Activated CD8-positive, alpha-beta T cell treated with anti-CD3 and anti-CD28 coated beads, Interleukin-2, amount 10 ng/mL, durations not matched to agents 7 days and 5 days (primary cell): Measurements from ENCODE around the gene TUBB2A. TPM values are rescaled to one million over a fixed set of nuclear protein-coding genes. Genes with fewer than 3 reads are reported as not detected.
"Not testable (repeated sequence)": the region's sequence is repeated elsewhere in the genome, so short reads cannot be mapped to it uniquely, and the experiment has no call there.

ENCODE experiments used
- ATAC-seq: fragments of 150-1000 bp; cut with Tn5 transposase; one replicate; pipeline ENCODE4 v1.10.0; 2021; ENCODE audit warnings: moderate library complexity
- CTCF ChIA-PET: fragments of 350-600 bp; sonication (Branson Sonifier 250); formaldehyde crosslinking; loops from one replicate; lab custom pipeline; 2021; ENCODE audit warnings: antibody characterized with exemption; lab: Charles Lee
- POLR2A ChIA-PET: fragments of 350-600 bp; sonication (Branson Sonifier 250); formaldehyde crosslinking; loops from one replicate; lab custom pipeline; 2021; ENCODE audit warnings: antibody characterized with exemption; lab: Charles Lee
- DNase-seq: peaks from one replicate; pipeline ENCODE4 v3.0.0-alpha.2; 2020
- H3K27ac Mint-ChIP-seq: one replicate; pipeline ENCODE4 v1.8.0; 2021; ENCODE audit warnings: mild to moderate bottlenecking, mixed read lengths
- H3K27me3 Mint-ChIP-seq: one replicate; pipeline ENCODE4 v1.8.0; 2021; ENCODE audit warnings: low read depth, mixed read lengths
- H3K36me3 Mint-ChIP-seq: one replicate; pipeline ENCODE4 v1.8.0; 2021; ENCODE audit warnings: low read depth, mixed read lengths
- H3K4me1 Mint-ChIP-seq: one replicate; pipeline ENCODE4 v1.8.0; 2021; ENCODE audit warnings: low read depth, mixed read lengths
- H3K4me3 Mint-ChIP-seq: one replicate; pipeline ENCODE4 v1.8.0; 2021; ENCODE audit warnings: mild to moderate bottlenecking, mixed read lengths
- H3K9me3 Mint-ChIP-seq: one replicate; pipeline ENCODE4 v1.8.0; 2022; ENCODE audit warnings: mixed read lengths; ENCODE audit not compliant: insufficient read depth
- total RNA-seq, 2 experiments: library from RNA; stranded (reverse); gene quantifications; one replicate each; pipeline ENCODE4 v1.2.3, GENCODE V29; 2021

TUBB2A gene
- total RNA-seq, 2 experiments from 2014 or later = 2.7 to 3.5 TPM

GRCh38 chr6:3143158-3143557 lies 14.2 kb downstream of the TUBB2A start:
- Mint-ChIP-seq H3K4me3 (no peak overlapping the region), H3K9me3 (no peaks in the 10 kb centered on the region), H3K4me1 (peaks cover 18% of the 10 kb centered on the region), H3K27me3 (no peaks in the 10 kb centered on the region), H3K27ac (no peak overlapping the region), H3K36me3 (peaks cover 3% of the 10 kb centered on the region)
- ChIA-PET CTCF (interaction anchor here (1.0 kb wide), 1 partner anchor 108 kb away, joined by 3 read pairs; no protein-coding TSS in a partner anchor), POLR2A (no interaction called here)
- ATAC-seq = no peak
- no peak for DNase-seq

- no peaks in the 10 kb centered on the region for H3K27me3 Mint-ChIP-seq
- POLR2A ChIA-PET = no interaction called here
- CTCF ChIA-PET = no interaction called here
- no peaks in the 10 kb centered on the region for H3K9me3 Mint-ChIP-seq
- H3K4me3 Mint-ChIP-seq = no peak overlapping the region
- no peak overlapping the region for H3K27ac Mint-ChIP-seq
- H3K4me1 Mint-ChIP-seq = peaks cover 18% of the 10 kb centered on the region
- H3K36me3 Mint-ChIP-seq = peaks cover 3% of the 10 kb centered on the region
- ATAC-seq (no peak), DNase-seq (no peak)
These were observed 14.8 kb downstream of the TUBB2A start for GRCh38 chr6:3142536-3142935.

GRCh38 chr6:3140201-3140600 lies 17.1 kb downstream of the TUBB2A start:
- Mint-ChIP-seq H3K4me1 (peaks cover 18% of the 10 kb centered on the region), H3K36me3 (no peaks in the 10 kb centered on the region), H3K4me3 (no peak overlapping the region), H3K9me3 (no peaks in the 10 kb centered on the region), H3K27me3 (no peaks in the 10 kb centered on the region), H3K27ac (no peak overlapping the region)
- ChIA-PET CTCF (interaction anchor here (1.1 to 1.6 kb wide), 2 partner anchors 13 to 17 kb away, joined by 4 read pairs; partner anchors contain the start of gene TUBB2A), POLR2A (interaction anchor here (0.8 kb wide), 1 partner anchor 275 kb away, joined by 4 read pairs; no protein-coding TSS in a partner anchor)
- no peak for DNase-seq
- ATAC-seq = no peak

- Mint-ChIP-seq H3K9me3 (no peaks in the 10 kb centered on the region), H3K27ac (no peak overlapping the region), H3K4me3 (no peak overlapping the region), H3K4me1 (peaks cover 12% of the 10 kb centered on the region), H3K36me3 (no peaks in the 10 kb centered on the region), H3K27me3 (no peaks in the 10 kb centered on the region)
- CTCF ChIA-PET = interaction anchor here (1.0 to 1.2 kb wide), 3 partner anchors 18 to 23 kb away, joined by 3 to 4 read pairs (median 3); partner anchors contain the start of gene TUBB2A
- POLR2A ChIA-PET = no interaction called here
- ATAC-seq (no peak), DNase-seq (no peak)
These were observed 18.0 kb downstream of the TUBB2A start for GRCh38 chr6:3139090-3139903.

GRCh38 chr6:3138341-3138740 lies 19.0 kb downstream of the TUBB2A start:
- no peak for DNase-seq
- ChIA-PET CTCF (interaction anchor here (1.0 to 1.2 kb wide), 2 partner anchors 19 to 24 kb away, joined by 3 read pairs; partner anchors contain the start of gene TUBB2A), POLR2A (no interaction called here)
- no peaks in the 10 kb centered on the region for H3K27me3 Mint-ChIP-seq
- no peaks in the 10 kb centered on the region for H3K36me3 Mint-ChIP-seq
- peaks cover 12% of the 10 kb centered on the region for H3K4me1 Mint-ChIP-seq
- no peak overlapping the region for H3K27ac Mint-ChIP-seq
- H3K9me3 Mint-ChIP-seq = no peaks in the 10 kb centered on the region
- no peak overlapping the region for H3K4me3 Mint-ChIP-seq
- no peak for ATAC-seq

- H3K4me3 Mint-ChIP-seq, H3K27me3 Mint-ChIP-seq, H3K27ac Mint-ChIP-seq, DNase-seq, ATAC-seq, H3K36me3 Mint-ChIP-seq, POLR2A ChIA-PET, H3K9me3 Mint-ChIP-seq: not testable (repeated sequence)
- CTCF ChIA-PET = interaction anchor here (1.2 kb wide), 1 partner anchor 19 kb away, joined by 3 read pairs; the partner anchor contains the start of gene TUBB2A
- H3K4me1 Mint-ChIP-seq = peaks cover 12% of the 10 kb centered on the region
These were observed 19.5 kb downstream of the TUBB2A start for GRCh38 chr6:3137873-3138272.

GRCh38 chr6:3137057-3137777 lies 20.1 kb downstream of the TUBB2A start:
- ATAC-seq (no peak), DNase-seq (no peak)
- Mint-ChIP-seq H3K4me3 (no peak overlapping the region), H3K27me3 (no peaks in the 10 kb centered on the region), H3K36me3 (no peaks in the 10 kb centered on the region), H3K4me1 (peaks cover 12% of the 10 kb centered on the region), H3K27ac (no peak overlapping the region), H3K9me3 (no peaks in the 10 kb centered on the region)
- ChIA-PET POLR2A (no interaction called here), CTCF (no interaction called here)

- ChIA-PET POLR2A (no interaction called here), CTCF (no interaction called here)
- H3K27ac Mint-ChIP-seq = no peak overlapping the region
- H3K36me3 Mint-ChIP-seq = no peaks in the 10 kb centered on the region
- H3K9me3 Mint-ChIP-seq = no peaks in the 10 kb centered on the region
- peaks cover 12% of the 10 kb centered on the region for H3K4me1 Mint-ChIP-seq
- ATAC-seq (no peak), DNase-seq (no peak)
- H3K27me3 Mint-ChIP-seq = no peaks in the 10 kb centered on the region
- H3K4me3 Mint-ChIP-seq = no peak overlapping the region
These were observed 20.9 kb downstream of the TUBB2A start for GRCh38 chr6:3136292-3137011.

- no peak for DNase-seq
- H3K27ac Mint-ChIP-seq = no peak overlapping the region
- no peaks in the 10 kb centered on the region for H3K36me3 Mint-ChIP-seq
- no peak overlapping the region for H3K4me3 Mint-ChIP-seq
- H3K9me3 Mint-ChIP-seq = no peaks in the 10 kb centered on the region
- peaks cover 12% of the 10 kb centered on the region for H3K4me1 Mint-ChIP-seq
- ChIA-PET CTCF (no interaction called here), POLR2A (no interaction called here)
- ATAC-seq = no peak
- H3K27me3 Mint-ChIP-seq = no peaks in the 10 kb centered on the region
These were observed 21.6 kb downstream of the TUBB2A start for GRCh38 chr6:3135668-3136291.

- no peaks in the 10 kb centered on the region for H3K9me3 Mint-ChIP-seq
- ChIA-PET POLR2A (no interaction called here), CTCF (no interaction called here)
- no peak for DNase-seq
- H3K4me3 Mint-ChIP-seq = no peak overlapping the region
- H3K4me1 Mint-ChIP-seq = no peaks in the 10 kb centered on the region
- no peaks in the 10 kb centered on the region for H3K36me3 Mint-ChIP-seq
- no peaks in the 10 kb centered on the region for H3K27me3 Mint-ChIP-seq
- H3K27ac Mint-ChIP-seq = no peak overlapping the region
- no peak for ATAC-seq
These were observed 23.8 kb downstream of the TUBB2A start for GRCh38 chr6:3133515-3133914.

GRCh38 chr6:3131695-3132094 lies 25.6 kb downstream of the TUBB2A start:
- H3K4me3 Mint-ChIP-seq = no peak overlapping the region
- no peaks in the 10 kb centered on the region for H3K36me3 Mint-ChIP-seq
- no peak overlapping the region for H3K27ac Mint-ChIP-seq
- no peaks in the 10 kb centered on the region for H3K9me3 Mint-ChIP-seq
- H3K27me3 Mint-ChIP-seq = no peaks in the 10 kb centered on the region
- H3K4me1 Mint-ChIP-seq = no peaks in the 10 kb centered on the region
- ATAC-seq (no peak), DNase-seq (no peak)
- CTCF ChIA-PET = no interaction called here
- POLR2A ChIA-PET = no interaction called here
